Adipose tissue (tissue), 3 donors: ENCODE results near the gene CX3CL1. TPM values are rescaled to one million over a fixed set of nuclear protein-coding genes. Genes with fewer than 3 reads are reported as not detected.

Experiments
- H3K27ac ChIP-seq: one replicate; pipeline ENCODE4 v1.5.1; 2013; ENCODE audit warnings: low read depth, low read length
- WGBS, 3 donors: extraction: QIAGEN DNeasy Blood & Tissue Kit; methylation state at CpG; one replicate each; pipeline ENCODE4 v1.1.7; 2013; 5-methylcytosine and 5-hydroxymethylcytosine counted together
- polyA plus RNA-seq, 3 donors: library from polyadenylated mRNA; stranded (reverse); fragments of 200-250 nt; gene quantifications; one replicate each; pipeline ENCODE4 v1.2.3, GENCODE V29; 2013
- donor health status: healthy with polysubstance abuse.
- donor health status: Bipolar disorder and iron deficiency.
- donor health status: healthy.

Gene CX3CL1
- polyA plus RNA-seq, 3 donors = 8.9 to 30.1 (median 24.7) TPM

DNA sequence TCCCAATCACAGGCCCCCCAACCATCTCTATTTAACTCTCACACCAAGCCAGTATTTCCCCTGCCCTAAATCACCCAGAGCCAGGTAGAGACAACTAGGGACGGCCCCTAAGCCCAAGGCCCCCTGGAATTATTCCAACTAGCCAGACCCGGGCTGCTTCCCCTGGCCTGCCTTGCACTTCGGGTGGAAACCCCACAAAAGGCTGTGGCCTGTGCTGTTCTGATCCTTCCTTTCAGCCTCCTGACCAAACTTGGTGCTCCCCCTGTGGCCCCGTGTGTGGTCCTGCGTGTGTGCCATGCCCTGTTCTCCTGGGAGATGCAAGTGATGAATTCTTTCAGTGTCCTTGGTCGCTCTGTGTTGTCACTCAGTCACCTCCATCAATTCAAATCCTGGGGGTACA is 47.2 kb downstream of the CX3CL1 start:
- no peak overlapping the region for H3K27ac ChIP-seq
- WGBS, 3 donors = 60 to 71% (median 68%) methylated on average over 6 of the region's 6 CpGs

- no peak overlapping the region for H3K27ac ChIP-seq
Measured at GRCh38 chr16:57422026-57422944, 50.0 kb downstream of the CX3CL1 start.

DNA sequence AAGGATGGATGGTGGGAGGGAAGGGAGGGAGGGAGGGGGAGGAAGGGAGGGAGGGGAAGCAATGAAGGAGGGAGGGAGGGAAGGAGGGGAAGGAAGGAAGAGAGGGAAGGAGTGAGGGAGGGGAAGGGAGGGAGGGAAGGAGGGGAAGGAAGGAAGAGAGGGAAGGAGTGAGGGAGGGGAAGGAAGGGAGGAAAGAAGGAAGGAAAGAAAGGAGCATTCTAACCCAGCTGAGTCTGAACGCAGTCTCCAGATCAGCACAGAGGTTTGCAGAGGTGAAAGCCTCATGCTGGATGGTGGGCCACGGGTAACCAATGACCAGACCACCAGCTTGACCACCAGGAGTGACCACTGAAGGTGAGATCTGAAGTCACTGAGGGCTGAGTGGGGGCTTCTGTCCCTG is 50.9 kb downstream of the CX3CL1 start:
- WGBS, 3 donors = 73 to 81% (median 78%) methylated on average over 2 of the region's 2 CpGs
- no peak overlapping the region for H3K27ac ChIP-seq

More at GRCh38 chr16:57422026-57422944, 50.0 kb downstream of the CX3CL1 start:
- WGBS, 3 donors = 32 to 46% (median 36%) methylated on average over 10 of the region's 10 CpGs

DNA sequence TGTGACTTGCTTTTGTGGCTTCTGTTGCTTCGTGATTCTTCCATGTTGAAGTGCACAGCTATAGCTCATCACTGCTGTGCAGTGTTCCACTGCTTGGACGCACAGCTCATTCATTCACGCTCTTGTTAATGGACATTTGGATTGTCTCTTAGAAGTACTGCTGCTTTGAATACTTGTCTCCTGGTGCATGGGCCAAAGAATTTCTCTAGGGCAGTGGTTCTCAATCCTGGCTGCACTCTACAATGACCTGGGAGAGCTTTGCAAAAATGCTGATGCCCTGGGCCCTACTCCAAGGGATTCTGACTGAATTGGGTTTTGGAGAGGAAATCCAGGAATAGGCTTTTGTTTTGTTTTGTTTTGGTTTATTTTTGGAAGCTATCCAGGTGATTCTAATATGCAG is 52.3 kb downstream of the CX3CL1 start:
- WGBS, 3 donors = 71 to 86% (median 73%) methylated on average over 3 of the region's 3 CpGs
- no peak overlapping the region for H3K27ac ChIP-seq

DNA sequence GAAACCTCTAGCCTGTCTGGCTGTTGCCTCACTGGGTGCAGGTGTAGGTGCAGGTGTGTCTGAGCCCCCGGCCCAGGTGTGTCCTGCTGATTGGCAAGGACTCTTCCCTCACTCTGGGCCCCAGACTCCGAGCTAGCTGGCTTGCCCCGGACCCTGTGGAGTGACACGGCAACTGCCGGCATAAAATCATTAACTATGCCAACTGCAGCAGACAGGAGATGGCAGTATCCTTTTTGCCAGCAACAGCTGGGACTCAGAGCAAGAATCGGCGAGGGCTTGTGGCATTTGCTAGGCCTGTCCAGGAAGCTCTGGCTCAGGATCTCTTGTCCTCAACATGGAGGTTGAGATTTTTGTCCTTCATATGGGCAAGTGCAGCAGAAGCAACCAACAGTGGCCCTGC is 54.1 kb downstream of the CX3CL1 start:
- 86 to 90% (median 88%) methylated on average over 7 of the region's 7 CpGs for WGBS, 3 donors
- no peak overlapping the region for H3K27ac ChIP-seq

DNA sequence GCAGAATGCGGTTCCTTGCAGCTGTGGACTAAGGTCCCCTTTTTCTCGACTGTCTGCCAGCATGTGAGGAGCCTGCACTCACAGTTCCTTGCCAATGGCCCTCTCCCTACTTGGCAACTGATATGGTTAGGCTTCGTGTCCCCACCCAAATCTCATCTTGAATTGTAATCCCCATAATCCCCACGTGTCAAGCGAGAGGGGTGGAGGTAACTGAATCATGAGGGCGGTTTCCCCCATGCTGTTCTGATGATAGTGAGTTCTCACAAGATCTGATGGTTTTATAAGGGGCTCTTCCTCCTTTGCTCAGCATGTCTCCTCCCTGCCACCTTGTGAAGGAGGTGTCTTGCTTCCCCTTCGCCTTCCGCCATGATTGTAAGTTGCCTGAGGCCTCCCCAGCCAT is 55.0 kb downstream of the CX3CL1 start:
- 75 to 84% (median 82%) methylated on average over 8 of the region's 8 CpGs for WGBS, 3 donors
- H3K27ac ChIP-seq = no peak overlapping the region

- H3K27ac ChIP-seq = no peak overlapping the region
Measured at GRCh38 chr16:57427824-57428223, 55.5 kb downstream of the CX3CL1 start.

DNA sequence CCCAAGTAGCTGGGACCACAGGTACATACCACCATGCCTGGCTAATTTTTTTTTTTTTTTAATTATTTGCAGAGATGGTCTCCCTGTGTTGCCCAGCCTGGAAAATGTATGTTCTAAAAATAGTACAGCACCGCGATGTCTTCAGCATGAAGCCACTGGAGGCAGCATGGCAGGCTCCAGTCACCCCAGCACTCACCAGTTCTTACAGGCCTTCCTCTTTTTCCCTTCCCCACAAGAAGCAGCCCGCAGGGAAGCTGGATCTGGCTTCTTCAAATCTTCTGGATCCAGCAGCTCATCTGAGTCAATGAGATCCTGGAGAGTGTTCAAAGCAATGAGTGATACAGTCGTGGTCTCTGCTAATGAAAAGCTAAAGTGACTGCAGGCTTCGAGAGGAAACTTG is 58.7 kb downstream of the CX3CL1 start:
- WGBS, 3 donors = 90 to 92% (median 91%) methylated on average over 5 of the region's 5 CpGs

DNA sequence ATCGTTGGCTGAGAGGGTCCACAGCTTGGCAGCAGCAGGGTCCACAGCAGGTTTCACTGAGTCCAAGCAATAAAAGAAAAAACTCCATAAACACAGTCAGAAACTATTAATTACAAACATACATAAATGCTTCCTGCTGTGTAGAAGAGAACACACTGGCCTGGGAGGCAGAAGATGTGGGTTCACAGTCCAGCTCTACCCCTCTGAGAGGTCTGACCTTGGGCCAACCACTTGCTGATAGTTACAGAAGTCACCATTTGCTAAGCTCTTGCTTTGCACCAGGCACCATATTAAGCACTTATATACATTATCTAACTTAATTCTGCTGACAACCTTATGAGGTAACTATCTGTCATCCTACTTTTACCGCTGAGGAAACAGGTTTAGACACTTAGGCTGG is 60.2 kb downstream of the CX3CL1 start:
- WGBS, 3 donors = 57 to 96% (median 92%) methylated on average over 2 of the region's 2 CpGs
- H3K27ac ChIP-seq = no peak overlapping the region

More for the DNA sequence above, 58.7 kb downstream of the CX3CL1 start:
- no peak overlapping the region for H3K27ac ChIP-seq

DNA sequence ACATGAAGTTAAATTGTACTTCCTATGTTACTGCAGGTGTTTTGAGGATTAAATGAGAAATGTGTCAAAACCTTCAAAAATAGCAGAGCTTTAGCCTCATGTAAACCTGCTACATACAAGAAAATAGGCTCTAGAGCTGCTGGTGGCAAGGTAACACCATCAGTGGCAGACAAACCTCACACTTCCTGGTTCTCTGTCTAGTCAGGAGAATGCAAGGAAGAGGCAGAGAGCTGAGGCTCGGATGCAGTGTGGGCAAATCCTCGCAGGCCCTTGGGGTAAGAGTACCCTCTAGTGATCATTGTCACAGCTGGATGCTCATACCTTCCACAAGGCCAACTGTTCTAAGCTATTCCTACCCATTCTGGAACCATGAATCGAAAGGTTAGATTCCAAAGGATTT is 60.7 kb downstream of the CX3CL1 start:
- WGBS, 3 donors = 84 to 93% (median 89%) methylated on average over 3 of the region's 3 CpGs
- H3K27ac ChIP-seq = no peak overlapping the region

DNA sequence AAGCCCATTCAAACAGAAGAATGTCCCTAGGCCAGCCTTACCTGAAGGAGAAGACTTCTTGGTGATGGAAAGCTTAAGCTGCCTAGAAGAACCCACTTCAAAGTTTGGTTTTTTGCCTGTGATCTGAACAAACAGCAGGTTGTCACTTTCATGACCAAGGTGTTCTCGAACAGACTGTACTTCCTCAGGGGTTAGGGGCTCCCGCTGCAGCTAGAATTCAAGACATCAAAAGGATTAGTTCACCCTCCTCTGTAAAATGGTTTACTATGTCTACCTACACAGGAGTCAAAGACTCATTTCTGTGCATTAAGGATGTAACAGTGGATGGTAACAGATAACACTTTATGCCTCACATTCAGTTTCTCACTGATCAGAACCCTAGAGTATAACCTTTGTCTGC is 61.7 kb downstream of the CX3CL1 start:
- WGBS, 3 donors = 94 to 96% (median 96%) methylated on average over 2 of the region's 2 CpGs
- H3K27ac ChIP-seq = no peak overlapping the region

Other genes with a start within 250 kb of the CX3CL1 start
- gene PSME3IP1, start 186.5 kb upstream of the CX3CL1 start, polyA plus RNA-seq = 10 to 100 TPM; 28.2 to 44.6 (median 41.1) TPM
- gene RSPRY1, start 186.2 kb upstream of the CX3CL1 start, polyA plus RNA-seq = 10 to 100 TPM in 1 of 3 donors, 1 to 10 TPM in 2; 8.7 to 12.3 (median 9.2) TPM
- gene ARL2BP, start 127.2 kb upstream of the CX3CL1 start, polyA plus RNA-seq = 10 to 100 TPM; 17.4 to 57.9 (median 35.5) TPM
- 10 to 100 TPM in 2 of 3 donors, 1 to 10 TPM in 1; 7.6 to 28.0 (median 12.2) TPM for gene PLLP, start 87.8 kb upstream of the CX3CL1 start, polyA plus RNA-seq
- gene CCL22, start 13.7 kb upstream of the CX3CL1 start, polyA plus RNA-seq = under 1 TPM in 2 of 3 donors, not detected in 1; 0.02 to 0.03 TPM
- not detected for gene CCL17, start 32.3 kb downstream of the CX3CL1 start, polyA plus RNA-seq
- 10 to 100 TPM; 16.2 to 31.6 (median 24.9) TPM for gene CIAPIN1, start 74.9 kb downstream of the CX3CL1 start, polyA plus RNA-seq
- gene COQ9, start 75.0 kb downstream of the CX3CL1 start, polyA plus RNA-seq = 10 to 100 TPM; 37.2 to 49.7 (median 42.5) TPM
- gene POLR2C, start 90.2 kb downstream of the CX3CL1 start, polyA plus RNA-seq = 10 to 100 TPM; 39.3 to 52.1 (median 39.4) TPM
- 10 to 100 TPM in 2 of 3 donors, 1 to 10 TPM in 1; 7.6 to 19.5 (median 11.1) TPM for gene DOK4, start 114.0 kb downstream of the CX3CL1 start, polyA plus RNA-seq
- 10 to 100 TPM in 1 of 3 donors, 1 to 10 TPM in 2; 1.9 to 11.5 (median 2.2) TPM for gene CCDC102A, start 164.1 kb downstream of the CX3CL1 start, polyA plus RNA-seq
- gene ADGRG5, start 170.2 kb downstream of the CX3CL1 start, polyA plus RNA-seq = under 1 TPM in 2 of 3 donors, not detected in 1; 0.09 to 0.26 TPM